HS-5 (cell line): ENCODE measurements around the gene MLST8.
"Not testable (repeated sequence)": the region's sequence is repeated elsewhere in the genome, so short reads cannot be mapped to it uniquely, and the experiment has no call there.

Source experiments
- DNase-seq: peaks from one replicate; pipeline ENCODE4 v3.0.0-alpha.2; 2012; ENCODE audit warnings: low read depth

Gene MLST8

GRCh38 chr16:2190659-2191445 lies 14.4 kb upstream of the MLST8 start:
- no peak for DNase-seq

DNA sequence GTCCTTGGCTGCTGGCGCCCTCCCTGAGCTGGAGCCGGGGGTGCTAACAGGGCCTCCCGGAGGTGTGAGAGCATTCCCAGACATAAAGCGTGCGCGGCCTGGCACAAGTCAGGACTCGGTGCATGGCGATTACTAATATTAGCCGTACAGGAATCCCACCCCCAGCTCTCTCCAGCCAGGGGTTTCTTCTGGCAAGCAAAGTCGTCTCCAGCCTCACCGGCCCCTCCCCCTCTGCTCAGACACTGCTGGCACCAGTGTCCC lies 13.9 kb upstream of the MLST8 start:
- no peak for DNase-seq

- no peak for DNase-seq
Observed at GRCh38 chr16:2194166-2194834, 11.0 kb upstream of the MLST8 start.

- no peak for DNase-seq
Observed at GRCh38 chr16:2194852-2195321, 10.4 kb upstream of the MLST8 start.

GRCh38 chr16:2195322-2196161 lies 9.7 kb upstream of the MLST8 start:
- DNase-seq, result no peak

- no peak for DNase-seq
Observed at GRCh38 chr16:2196162-2196980, 8.9 kb upstream of the MLST8 start, which contains the start of gene CASKIN1. CASKIN1 (minus strand) TSS chr16:2196605; CDS start chr16:2196432, 173 bp downstream.

- no peak for DNase-seq
Observed at GRCh38 chr16:2196981-2197511, 8.2 kb upstream of the MLST8 start.

GRCh38 chr16:2197765-2198164 lies 7.5 kb upstream of the MLST8 start:
- DNase-seq, result no peak

DNA sequence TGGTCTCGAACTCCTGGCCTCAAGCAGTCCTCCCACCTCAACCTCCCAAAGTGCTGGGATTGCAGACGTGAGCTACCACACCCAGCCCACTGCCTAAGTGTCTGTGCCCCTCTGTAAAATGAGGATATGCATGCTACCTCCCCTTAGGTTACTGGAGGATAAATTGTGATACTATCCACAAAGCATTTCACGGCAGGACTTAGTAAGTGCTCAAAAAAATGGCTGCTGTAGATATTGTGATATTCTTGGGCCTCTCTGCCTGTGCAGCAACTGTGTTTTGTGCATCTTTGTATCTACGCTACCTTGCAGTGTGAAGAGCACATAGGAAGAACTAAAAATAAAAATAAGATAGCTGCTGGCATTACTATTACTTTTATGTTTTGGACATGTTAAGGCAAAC lies 7.0 kb upstream of the MLST8 start:
- DNase-seq, result no peak

- DNase-seq, result no peak
Observed at GRCh38 chr16:2199095-2199494, 6.2 kb upstream of the MLST8 start.

DNA sequence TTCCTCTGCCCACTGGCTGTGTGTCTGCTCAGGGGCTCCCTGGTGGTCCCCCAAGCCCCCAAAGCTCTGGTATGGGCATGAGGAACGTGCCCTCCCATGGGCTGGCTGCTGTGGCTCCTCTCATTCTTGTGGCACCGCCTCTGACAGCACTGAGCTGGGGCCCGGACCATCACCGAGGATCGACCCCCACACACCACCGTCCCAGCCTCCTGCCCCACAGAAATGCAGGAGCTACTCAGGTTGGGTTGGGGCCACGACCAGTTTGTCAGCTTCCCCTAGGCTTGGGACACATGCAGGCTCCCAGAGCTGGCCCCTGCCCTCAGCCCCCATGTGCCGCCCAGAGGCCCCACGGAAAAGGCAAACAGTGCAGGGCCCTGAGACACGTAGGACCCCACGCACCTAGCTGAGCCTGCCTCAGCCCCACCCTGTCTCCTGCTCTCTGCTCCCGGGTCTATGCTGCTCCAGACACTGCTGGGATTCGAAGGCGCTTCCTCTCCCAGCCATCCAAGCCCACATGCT lies 5.6 kb upstream of the MLST8 start:
- no peak for DNase-seq

- no peak for DNase-seq
Observed at GRCh38 chr16:2200313-2200712, 4.9 kb upstream of the MLST8 start.

DNA sequence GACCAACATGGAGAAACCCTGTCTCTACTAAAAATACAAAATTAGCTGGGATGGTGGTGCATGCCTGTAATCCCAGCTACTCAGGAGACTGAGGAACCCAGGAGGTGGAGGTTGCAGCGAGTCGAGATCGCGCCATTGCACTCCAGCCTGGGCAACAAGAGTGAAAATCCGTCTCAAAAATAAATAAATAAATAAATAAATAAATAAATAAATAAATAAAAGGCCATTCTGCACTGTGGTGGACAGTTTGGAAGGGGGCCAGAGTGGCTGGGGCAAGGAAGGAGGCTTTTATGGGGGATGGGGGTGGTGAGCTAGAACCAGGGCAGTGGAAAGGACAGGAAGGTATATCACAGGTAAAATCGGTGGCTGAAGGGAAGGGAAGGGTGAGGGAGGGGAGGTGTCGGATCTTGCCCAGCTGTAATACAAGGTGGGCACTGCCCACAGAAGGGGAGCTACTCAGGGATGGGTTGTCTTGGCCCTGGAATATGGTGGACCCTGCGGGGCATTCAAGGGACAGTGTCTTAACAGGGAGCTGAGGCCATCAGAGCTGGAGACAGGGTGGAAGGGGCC lies 2.0 kb upstream of the MLST8 start:
- DNase-seq, result not testable (repeated sequence)

- DNase-seq, result no peak
Observed at GRCh38 chr16:2204416-2205103, 694 bp upstream of the MLST8 start.

- DNase-seq, result no peak
Observed at GRCh38 chr16:2205967-2206313, 686 bp downstream of the MLST8 start.

DNA sequence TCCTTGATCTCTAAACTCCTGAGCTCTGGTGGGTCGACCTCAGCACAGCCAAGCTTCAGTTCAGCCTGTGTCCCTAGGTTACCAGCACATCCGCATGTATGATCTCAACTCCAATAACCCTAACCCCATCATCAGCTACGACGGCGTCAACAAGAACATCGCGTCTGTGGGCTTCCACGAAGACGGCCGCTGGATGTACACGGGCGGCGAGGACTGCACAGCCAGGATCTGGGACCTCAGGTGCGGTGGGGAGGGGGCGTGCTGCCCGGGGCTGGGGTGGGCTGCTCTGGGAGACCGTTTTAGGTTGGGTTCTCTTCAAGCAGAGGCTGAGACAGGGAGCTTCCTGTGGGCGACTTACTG lies 1.1 kb downstream of the MLST8 start:
- DNase-seq, result no peak

DNA sequence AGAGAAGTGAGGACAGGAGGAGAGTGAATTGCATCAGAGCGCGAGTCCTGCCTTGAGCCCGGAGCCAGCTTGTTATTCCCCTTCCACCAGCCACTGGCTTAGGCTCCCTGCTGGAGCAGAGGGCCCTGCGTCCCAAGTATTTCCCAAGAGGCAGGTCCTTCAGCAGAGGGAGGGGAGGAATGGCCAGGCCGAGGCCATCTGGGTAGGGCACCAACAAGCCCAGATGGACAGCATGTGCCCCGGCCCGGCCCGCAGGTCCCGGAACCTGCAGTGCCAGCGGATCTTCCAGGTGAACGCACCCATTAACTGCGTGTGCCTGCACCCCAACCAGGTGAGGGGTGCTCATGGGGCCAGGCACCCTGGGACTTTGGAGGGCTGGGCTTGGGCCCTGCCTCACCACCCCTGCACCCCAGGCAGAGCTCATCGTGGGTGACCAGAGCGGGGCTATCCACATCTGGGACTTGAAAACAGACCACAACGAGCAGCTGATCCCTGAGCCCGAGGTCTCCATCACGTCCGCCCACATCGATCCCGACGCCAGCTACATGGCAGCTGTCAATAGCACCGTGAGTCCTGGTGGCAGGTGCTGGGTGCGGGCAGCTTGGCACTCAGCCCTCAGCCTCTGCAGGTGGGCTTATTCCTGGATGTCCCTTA lies 1.7 kb downstream of the MLST8 start:
- DNase-seq, result no peak

DNA sequence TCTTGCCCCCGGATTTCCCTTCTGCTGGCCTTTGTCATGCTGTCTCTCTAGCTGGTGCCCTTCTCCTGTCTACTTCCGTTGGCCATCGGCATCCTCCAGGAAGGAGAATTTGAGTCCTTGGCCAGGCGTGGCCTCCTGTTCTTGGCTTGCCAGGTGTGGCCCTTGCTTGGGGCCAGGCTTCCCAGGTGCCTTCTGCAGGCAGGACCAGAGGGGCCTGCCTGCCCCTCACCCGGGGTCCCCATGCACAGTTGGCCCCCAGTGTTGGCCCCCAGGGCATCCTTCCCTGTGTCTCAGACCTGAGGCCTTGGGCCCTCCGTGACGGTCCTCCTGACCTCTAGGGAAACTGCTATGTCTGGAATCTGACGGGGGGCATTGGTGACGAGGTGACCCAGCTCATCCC lies 2.6 kb downstream of the MLST8 start:
- DNase-seq, result no peak

- no peak for DNase-seq
Observed at GRCh38 chr16:2208308-2208707, 3.1 kb downstream of the MLST8 start.

DNA sequence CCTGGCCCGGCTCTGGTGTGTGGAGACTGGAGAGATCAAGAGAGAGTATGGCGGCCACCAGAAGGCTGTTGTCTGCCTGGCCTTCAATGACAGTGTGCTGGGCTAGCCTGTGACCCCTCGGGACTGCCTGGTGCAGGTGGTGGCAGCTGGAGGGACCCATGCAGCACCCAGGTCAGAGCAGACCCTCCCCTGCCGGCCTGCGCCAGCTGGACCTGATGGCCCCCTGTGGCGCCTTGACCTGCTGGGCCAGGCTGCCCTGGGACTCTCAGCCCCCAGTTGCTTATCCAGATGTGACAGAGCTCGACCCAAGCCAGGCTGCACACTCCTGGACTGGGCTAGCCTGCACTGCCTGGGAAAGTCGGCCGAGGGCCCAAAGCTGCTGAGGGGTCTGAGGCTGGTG lies 3.5 kb downstream of the MLST8 start:
- DNase-seq, result no peak
